WTC11 (cell line): Measurements from ENCODE around the gene ZBTB7C.

Source experiments
- CTCF ChIP-seq: fragments of 200-600 bp; IDR thresholded peaks from 2 replicates; pipeline ENCODE4 v1.8.0; 2022; ENCODE audit warnings: antibody characterized with exemption
- E2F1 ChIP-seq: sonication (generic); formaldehyde crosslinking; IDR thresholded peaks from 2 replicates; pipeline ENCODE4 v1.8.0; 2022; ENCODE audit warnings: mild to moderate bottlenecking, missing genetic modification reagents
- FOXJ3 ChIP-seq: sonication (generic); formaldehyde crosslinking; IDR thresholded peaks from 2 replicates; pipeline ENCODE4 v1.9.0; 2021; ENCODE audit warnings: missing genetic modification reagents, mild to moderate bottlenecking, borderline replicate concordance
- NFYB ChIP-seq: sonication (generic); formaldehyde crosslinking; conservative IDR thresholded peaks from 2 replicates; pipeline ENCODE4 v1.8.0; 2022; ENCODE audit warnings: low read depth, missing genetic modification reagents
- PRRX2 ChIP-seq: fragments of 250-450 bp; sonication (Bioruptor Pico); IDR thresholded peaks from 2 replicates; pipeline ENCODE4 v1.8.0; 2021; ENCODE audit warnings: mild to moderate bottlenecking
- TEAD4 ChIP-seq: sonication (generic); formaldehyde crosslinking; IDR thresholded peaks from 2 replicates; pipeline ENCODE4 v1.8.0; 2022; ENCODE audit warnings: mild to moderate bottlenecking, missing genetic modification reagents
- USF1 ChIP-seq: sonication (generic); formaldehyde crosslinking; IDR thresholded peaks from 2 replicates; pipeline ENCODE4 v1.8.0; 2022; ENCODE audit warnings: mild to moderate bottlenecking, missing genetic modification reagents

- no peak for TF ChIP-seq CTCF
- TF ChIP-seq E2F1 (CRISPR knock-in tag): no peak
- no peak for TF ChIP-seq USF1
- no peak for TF ChIP-seq PRRX2 (CRISPR knock-in tag)
- TF ChIP-seq TEAD4: no peak
- TF ChIP-seq FOXJ3 (CRISPR knock-in tag): no peak
- no peak for TF ChIP-seq NFYB
These were observed 273.7 kb downstream of the ZBTB7C start for GRCh38 chr18:48135436-48135966.
